ENCODE measurements around the gene PES1.
"Not testable (repeated sequence)": the region's sequence is repeated elsewhere in the genome, so short reads cannot be mapped to it uniquely, and the experiment has no call there.

PES1 gene

DNA sequence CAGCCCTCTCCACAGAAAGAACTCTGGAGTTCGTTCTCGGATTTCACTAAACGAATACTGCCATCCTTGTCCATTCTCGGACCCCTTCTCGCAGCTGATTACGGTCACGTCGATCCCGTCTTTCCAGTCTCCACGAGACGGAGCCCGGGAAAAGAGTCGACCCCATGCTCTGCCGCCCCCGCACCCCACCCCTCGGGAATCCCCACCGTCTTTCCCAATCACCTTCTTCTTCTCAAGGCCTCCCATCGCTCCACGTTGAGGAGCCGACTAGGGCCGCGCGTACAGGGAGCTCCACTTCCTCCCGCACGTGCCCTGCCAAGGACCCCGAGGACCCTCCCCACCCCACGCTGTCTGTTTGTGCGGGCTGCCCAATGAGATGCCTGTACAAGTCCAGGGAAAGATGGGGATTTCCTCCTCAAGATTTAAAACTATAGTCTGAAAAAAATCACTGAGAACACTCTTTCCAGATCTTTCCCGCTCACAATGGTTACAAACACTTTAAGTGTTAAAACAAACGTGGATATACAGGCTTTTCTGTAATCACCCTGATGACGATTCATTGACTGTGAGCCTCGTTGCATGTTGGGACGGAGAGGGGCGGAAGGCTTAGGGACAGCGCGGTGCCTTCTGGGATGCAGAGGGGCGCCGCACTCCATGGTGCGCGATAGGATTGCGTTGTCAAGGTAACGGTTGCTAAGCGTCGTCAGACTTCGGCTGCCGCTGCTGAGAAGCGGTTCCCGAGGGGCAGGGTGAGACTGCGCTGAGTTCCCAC, at the start of gene PES1:
Gene PES1, minus strand, starts transcription at position 323 of the 772 bp plus-strand sequence. Its CDS starts 77 bp downstream, at position 246.
- Histone ChIP-seq H3K27ac (ENCODE audit: low read depth, low read length) (peak within 1 kb of the TSS; percentile 93), H3K4me1 (ENCODE audit: control insufficient read depth, insufficient read depth, low read length) (peaks cover 3% of the 10 kb centered on the region; the same call in 1 of the 2 replicates), H3K27me3 (ENCODE audit: control insufficient read depth, insufficient read depth, low read length) (peaks cover 8% of the 10 kb centered on the region), H3K9me3 (ENCODE audit: control insufficient read depth, insufficient read depth, low read depth, low read length) (no peaks in the 10 kb centered on the region), H3K36me3 (ENCODE audit: control insufficient read depth, insufficient read depth, low read length) (peaks cover 34% of the 10 kb centered on the region), H3K9ac (ENCODE audit: low read length) (peak within 1 kb of the TSS; percentile 96), H3K4me3 (ENCODE audit: low read depth, low read length) (peak within 1 kb of the TSS; percentile 78)

DNA sequence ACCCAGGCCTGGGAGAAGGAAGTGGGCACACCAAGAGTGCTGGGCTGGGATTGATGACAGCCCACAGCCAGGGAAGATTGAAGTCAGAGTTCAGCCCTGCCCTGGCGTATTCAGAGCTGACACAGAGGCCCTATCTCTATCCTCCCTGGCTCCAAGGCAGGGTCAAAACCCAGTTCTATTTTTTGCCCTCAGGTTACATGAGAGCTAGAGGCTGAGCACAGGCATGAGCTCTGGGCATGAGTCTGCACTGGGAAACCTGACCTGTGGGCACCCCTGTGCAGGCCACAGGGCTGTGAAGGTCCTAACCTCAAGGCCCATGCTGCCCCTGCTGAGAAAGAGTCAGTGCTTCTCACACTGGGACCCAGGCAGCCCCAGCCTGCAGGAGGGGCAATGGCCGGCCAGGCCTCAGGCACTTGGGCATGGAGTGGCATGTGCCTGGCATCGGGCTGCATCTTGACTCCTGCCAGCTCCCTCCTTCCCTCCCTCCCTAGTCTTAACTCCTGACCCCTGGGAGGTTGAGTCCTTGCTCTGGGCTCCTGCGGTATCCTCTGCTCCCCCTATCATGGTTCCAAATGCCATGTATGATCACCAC, 49.2 kb upstream of the PES1 start:
- H3K27me3 ChIP-seq (ENCODE audit: control insufficient read depth, insufficient read depth, low read length): peaks cover 7% of the 10 kb centered on the region; the same call in 1 of the 2 replicates
- peaks cover 8% of the 10 kb centered on the region for H3K4me1 ChIP-seq (ENCODE audit: control insufficient read depth, insufficient read depth, low read length)
- no peak overlapping the region for H3K27ac ChIP-seq (ENCODE audit: low read depth, low read length)
- H3K9ac ChIP-seq (ENCODE audit: low read length): no peak overlapping the region
- no peaks in the 10 kb centered on the region for H3K36me3 ChIP-seq (ENCODE audit: control insufficient read depth, insufficient read depth, low read length)
- H3K4me3 ChIP-seq (ENCODE audit: low read depth, low read length): no peak overlapping the region
- peaks cover 2% of the 10 kb centered on the region; the same call in 1 of the 2 replicates for H3K9me3 ChIP-seq (ENCODE audit: control insufficient read depth, insufficient read depth, low read depth, low read length)

DNA sequence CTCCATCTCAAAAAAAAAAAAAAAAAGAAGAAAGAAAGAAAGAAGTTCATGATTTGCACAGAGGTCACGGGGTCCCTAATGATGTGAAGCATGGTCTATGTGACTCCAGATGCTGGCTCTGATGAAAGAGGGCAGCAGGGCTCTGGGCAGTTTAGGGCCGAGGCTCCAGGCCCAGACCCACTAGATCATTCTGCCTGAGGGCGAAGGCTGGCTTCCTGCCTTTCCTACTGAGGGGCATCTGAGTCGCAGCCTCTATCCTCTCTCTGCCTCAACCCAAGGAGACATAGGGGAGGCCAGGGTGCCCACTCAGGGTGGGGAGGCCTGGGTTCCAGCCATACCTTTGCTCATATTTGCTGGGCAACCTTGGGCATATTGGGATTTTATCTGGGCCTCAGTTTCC, 48.7 kb upstream of the PES1 start:
- H3K9me3 ChIP-seq (ENCODE audit: control insufficient read depth, insufficient read depth, low read depth, low read length): peaks cover 2% of the 10 kb centered on the region; the same call in 1 of the 2 replicates
- peaks cover 7% of the 10 kb centered on the region; the same call in 1 of the 2 replicates for H3K27me3 ChIP-seq (ENCODE audit: control insufficient read depth, insufficient read depth, low read length)
- H3K36me3 ChIP-seq (ENCODE audit: control insufficient read depth, insufficient read depth, low read length): no peaks in the 10 kb centered on the region
- H3K9ac ChIP-seq (ENCODE audit: low read length): no peak overlapping the region
- H3K4me3 ChIP-seq (ENCODE audit: low read depth, low read length): no peak overlapping the region
- H3K4me1 ChIP-seq (ENCODE audit: control insufficient read depth, insufficient read depth, low read length): peaks cover 9% of the 10 kb centered on the region
- no peak overlapping the region for H3K27ac ChIP-seq (ENCODE audit: low read depth, low read length)

DNA sequence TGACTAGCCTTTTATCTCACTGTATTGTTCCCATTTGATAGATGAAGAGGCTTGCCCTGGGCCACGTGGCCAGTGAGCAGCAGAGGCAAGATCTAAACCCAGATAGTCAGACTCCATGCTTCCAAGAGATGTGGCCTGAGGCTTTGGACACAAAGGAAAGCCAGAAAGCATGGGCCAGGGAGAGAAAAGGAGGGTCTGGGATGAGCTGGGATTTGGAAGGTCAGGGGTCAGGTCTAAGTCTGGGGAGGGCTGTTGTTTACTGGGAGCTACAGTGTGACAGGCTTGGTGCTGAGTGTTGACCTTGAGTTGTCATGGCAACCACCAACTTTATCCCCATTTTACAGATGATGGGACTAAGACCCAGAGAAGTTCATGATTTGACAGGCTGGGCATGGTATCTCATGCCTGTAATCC, 46.0 kb upstream of the PES1 start:
- H3K4me3 ChIP-seq (ENCODE audit: low read depth, low read length): no peak overlapping the region

GRCh38 chr22:30636226-30637077, 44.7 kb upstream of the PES1 start:
- peaks cover 2% of the 10 kb centered on the region; the same call in 1 of the 2 replicates for H3K9me3 ChIP-seq (ENCODE audit: control insufficient read depth, insufficient read depth, low read depth, low read length)
- peaks cover 7% of the 10 kb centered on the region; the same call in 1 of the 2 replicates for H3K27me3 ChIP-seq (ENCODE audit: control insufficient read depth, insufficient read depth, low read length)
- peaks cover 13% of the 10 kb centered on the region for H3K4me1 ChIP-seq (ENCODE audit: control insufficient read depth, insufficient read depth, low read length)
- no peak overlapping the region for H3K27ac ChIP-seq (ENCODE audit: low read depth, low read length)
- peak overlapping the region; percentile 64 for H3K9ac ChIP-seq (ENCODE audit: low read length)
- peak overlapping the region; percentile 66 for H3K4me3 ChIP-seq (ENCODE audit: low read depth, low read length)
- no peaks in the 10 kb centered on the region for H3K36me3 ChIP-seq (ENCODE audit: control insufficient read depth, insufficient read depth, low read length)

More for the DNA sequence above, 46.0 kb upstream of the PES1 start:
- H3K4me1 ChIP-seq (ENCODE audit: control insufficient read depth, insufficient read depth, low read length): peaks cover 13% of the 10 kb centered on the region
- peaks cover 7% of the 10 kb centered on the region; the same call in 1 of the 2 replicates for H3K27me3 ChIP-seq (ENCODE audit: control insufficient read depth, insufficient read depth, low read length)
- H3K36me3 ChIP-seq (ENCODE audit: control insufficient read depth, insufficient read depth, low read length): no peaks in the 10 kb centered on the region
- H3K9me3 ChIP-seq (ENCODE audit: control insufficient read depth, insufficient read depth, low read depth, low read length): peaks cover 2% of the 10 kb centered on the region; the same call in 1 of the 2 replicates
- H3K9ac ChIP-seq (ENCODE audit: low read length): no peak overlapping the region
- no peak overlapping the region for H3K27ac ChIP-seq (ENCODE audit: low read depth, low read length)

DNA sequence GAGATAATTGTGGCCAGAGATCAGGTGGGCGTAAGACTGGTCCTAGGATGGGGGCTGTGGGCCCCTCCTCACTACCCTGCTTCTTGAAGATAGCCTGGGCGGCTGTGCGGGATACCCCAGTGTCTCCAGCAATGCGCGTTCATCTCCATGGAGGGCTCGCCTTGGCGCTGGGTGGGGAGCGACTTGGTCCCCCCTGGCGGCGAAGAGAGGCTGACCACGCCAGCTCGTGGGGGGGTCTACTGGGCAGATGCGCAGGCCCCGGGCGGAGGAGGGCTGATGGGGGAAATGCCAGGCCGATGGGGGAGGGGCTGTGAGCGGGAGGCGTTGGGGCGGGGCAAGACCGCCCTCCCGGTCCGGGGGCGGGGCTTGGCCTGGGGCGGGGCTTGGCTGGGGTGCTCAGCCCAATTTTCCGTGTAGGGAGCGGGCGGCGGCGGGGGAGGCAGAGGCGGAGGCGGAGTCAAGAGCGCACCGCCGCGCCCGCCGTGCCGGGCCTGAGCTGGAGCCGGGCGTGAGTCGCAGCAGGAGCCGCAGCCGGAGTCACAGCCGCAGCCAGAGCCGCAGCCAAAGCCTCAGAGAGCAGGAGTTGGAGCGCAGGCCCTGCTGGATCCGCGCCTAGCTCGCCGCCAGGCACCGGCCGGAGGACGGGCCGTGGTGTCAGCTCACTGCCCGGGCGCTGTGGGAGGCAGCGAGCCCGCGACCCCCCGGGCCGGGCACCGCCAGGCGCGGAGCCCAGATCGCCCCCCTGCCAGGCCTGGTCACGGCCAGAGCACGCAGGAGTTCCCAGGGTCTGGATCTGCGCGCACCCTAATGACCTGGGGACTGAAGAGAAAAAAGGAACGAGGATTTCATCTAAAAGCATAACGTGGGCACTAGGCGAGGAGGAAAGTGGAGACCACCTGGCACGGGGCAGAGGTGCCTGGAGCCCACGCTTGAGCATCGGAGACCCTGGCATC, 43.8 kb upstream of the PES1 start, which contains the start of gene SLC35E4:
Gene SLC35E4, plus strand, starts transcription at position 509 of the 953 bp plus-strand sequence. CDS start 670 bp downstream, outside the sequence.
- Histone ChIP-seq H3K27ac (ENCODE audit: low read depth, low read length) (no peak within 1 kb of the TSS), H3K27me3 (ENCODE audit: control insufficient read depth, insufficient read depth, low read length) (peaks cover 7% of the 10 kb centered on the region; the same call in 1 of the 2 replicates), H3K4me1 (ENCODE audit: control insufficient read depth, insufficient read depth, low read length) (peaks cover 13% of the 10 kb centered on the region), H3K9ac (ENCODE audit: low read length) (peak within 1 kb of the TSS; percentile 64), H3K36me3 (ENCODE audit: control insufficient read depth, insufficient read depth, low read length) (no peaks in the 10 kb centered on the region), H3K4me3 (ENCODE audit: low read depth, low read length) (peak within 1 kb of the TSS; percentile 66), H3K9me3 (ENCODE audit: control insufficient read depth, insufficient read depth, low read depth, low read length) (peaks cover 2% of the 10 kb centered on the region; the same call in 1 of the 2 replicates)

DNA sequence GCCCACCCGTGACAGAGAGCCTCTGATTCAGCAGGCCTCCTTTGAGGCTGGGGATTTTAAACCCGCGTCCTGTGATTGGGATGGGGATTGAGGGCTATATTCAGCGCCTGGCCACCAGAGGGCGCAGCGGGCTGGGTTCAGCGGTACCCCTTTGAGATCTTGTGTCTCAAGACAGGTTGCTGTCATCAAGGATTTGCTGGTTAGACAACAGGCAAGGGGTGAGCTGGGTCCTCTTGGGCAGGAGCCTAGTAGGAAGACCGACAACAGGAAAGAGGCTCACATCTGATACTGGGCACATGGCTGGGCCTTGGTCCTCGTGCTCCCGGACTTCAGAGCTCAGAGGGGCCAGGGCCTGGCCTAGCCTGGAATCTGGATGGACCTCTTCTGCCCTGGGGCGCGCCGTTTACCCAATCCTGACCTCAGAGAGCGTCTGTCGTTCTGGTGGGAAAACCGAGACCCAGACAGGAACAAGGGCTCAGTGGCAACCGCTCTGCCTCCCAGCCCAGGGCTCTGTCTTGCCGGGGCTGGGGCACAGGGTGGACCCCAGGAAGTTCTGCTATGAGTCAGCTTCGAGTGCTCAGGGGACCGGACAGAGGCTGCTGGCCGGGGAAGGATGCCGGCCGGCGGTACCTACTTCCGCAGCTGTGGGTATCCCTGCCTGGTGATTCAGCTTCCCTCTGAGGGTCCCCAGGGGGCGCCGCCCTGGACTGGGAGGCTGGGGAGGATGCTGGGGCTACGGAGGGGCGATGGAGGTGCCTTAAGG, 42.9 kb upstream of the PES1 start:
- no peaks in the 10 kb centered on the region for H3K36me3 ChIP-seq (ENCODE audit: control insufficient read depth, insufficient read depth, low read length)
- H3K9ac ChIP-seq (ENCODE audit: low read length): peak overlapping the region; percentile 13
- peaks cover 13% of the 10 kb centered on the region for H3K4me1 ChIP-seq (ENCODE audit: control insufficient read depth, insufficient read depth, low read length)
- no peak overlapping the region for H3K27ac ChIP-seq (ENCODE audit: low read depth, low read length)
- peak overlapping the region; percentile 66 for H3K4me3 ChIP-seq (ENCODE audit: low read depth, low read length)
- peaks cover 7% of the 10 kb centered on the region; the same call in 1 of the 2 replicates for H3K27me3 ChIP-seq (ENCODE audit: control insufficient read depth, insufficient read depth, low read length)
- peaks cover 6% of the 10 kb centered on the region; the same call in 1 of the 2 replicates for H3K9me3 ChIP-seq (ENCODE audit: control insufficient read depth, insufficient read depth, low read depth, low read length)

GRCh38 chr22:30631469-30631868, 39.8 kb upstream of the PES1 start:
- H3K9me3 ChIP-seq (ENCODE audit: control insufficient read depth, insufficient read depth, low read depth, low read length); H3K36me3 ChIP-seq (ENCODE audit: control insufficient read depth, insufficient read depth, low read length); H3K4me3 ChIP-seq (ENCODE audit: low read depth, low read length); H3K27me3 ChIP-seq (ENCODE audit: control insufficient read depth, insufficient read depth, low read length); H3K9ac ChIP-seq (ENCODE audit: low read length); H3K27ac ChIP-seq (ENCODE audit: low read depth, low read length): not testable (repeated sequence)
- H3K4me1 ChIP-seq (ENCODE audit: control insufficient read depth, insufficient read depth, low read length): peaks cover 10% of the 10 kb centered on the region

GRCh38 chr22:30628491-30628890, 36.8 kb upstream of the PES1 start:
- H3K4me1 ChIP-seq (ENCODE audit: control insufficient read depth, insufficient read depth, low read length): no peaks in the 10 kb centered on the region
- H3K27ac ChIP-seq (ENCODE audit: low read depth, low read length): no peak overlapping the region
- H3K9ac ChIP-seq (ENCODE audit: low read length): no peak overlapping the region
- H3K27me3 ChIP-seq (ENCODE audit: control insufficient read depth, insufficient read depth, low read length): no peaks in the 10 kb centered on the region
- 0 out of 2 replicates have a peak, but pooled peaks cover 4% of the 10 kb centered on the region for H3K9me3 ChIP-seq (ENCODE audit: control insufficient read depth, insufficient read depth, low read depth, low read length)
- H3K4me3 ChIP-seq (ENCODE audit: low read depth, low read length): no peak overlapping the region
- H3K36me3 ChIP-seq (ENCODE audit: control insufficient read depth, insufficient read depth, low read length): peaks cover 10% of the 10 kb centered on the region
